SK-N-MC (cell line): ENCODE measurements around the gene ABCB11.

Experiments
- EZH2 ChIP-seq: fragments of 200-600 bp; sonication (generic); IDR thresholded peaks from one replicate; pipeline ENCODE4 v1.6.1; 2017; ENCODE audit warnings: antibody characterized with exemption
- FOXP2 ChIP-seq: optimal IDR thresholded peaks from 2 replicates; pipeline ENCODE3; 2011; ENCODE audit warnings: mild to moderate bottlenecking, moderate library complexity; ENCODE audit not compliant: insufficient read depth; ENCODE audit errors: extremely low read length, control extremely low read depth
- POLR2AphosphoS5 ChIP-seq: IDR thresholded peaks from 2 replicates; pipeline ENCODE4 v1.6.1; 2012; ENCODE audit warnings: mild to moderate bottlenecking, low read depth, low read length, borderline replicate concordance

DNA sequence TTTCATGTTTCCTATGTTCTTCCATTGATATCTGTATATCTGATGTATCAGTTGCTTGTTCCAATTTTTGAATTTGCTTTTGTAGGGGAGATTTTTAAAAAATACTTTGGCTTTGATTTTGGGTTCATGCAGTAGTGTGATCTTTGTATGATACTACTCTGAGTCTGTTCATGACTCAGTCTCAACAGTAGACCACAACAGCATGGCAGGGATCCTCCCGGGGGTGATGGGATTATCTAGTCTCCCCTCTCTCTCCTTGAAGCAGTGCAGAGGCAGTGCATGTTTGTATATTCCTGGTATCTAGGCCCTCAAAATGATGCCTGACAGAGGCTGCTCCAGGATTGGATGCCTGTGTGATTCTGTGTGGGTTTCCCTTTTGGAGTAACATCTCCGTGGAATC, 74.7 kb downstream of the ABCB11 start:
- TF ChIP-seq POLR2AphosphoS5 (no peak), EZH2 (no peak), FOXP2 (no peak)
